Retinal pigment epithelial cell (primary cell): ENCODE measurements around the gene AP1G1.
"Not testable (repeated sequence)": the region's sequence is repeated elsewhere in the genome, so short reads cannot be mapped to it uniquely, and the experiment has no call there.

Experiments
- DNase-seq: peaks from one replicate; pipeline ENCODE4 v3.0.0-alpha.2; 2010; ENCODE audit warnings: low read depth
- H3K4me3 ChIP-seq: 2 replicates; pipeline ENCODE4 v1.5.1; 2011; ENCODE audit warnings: mild to moderate bottlenecking, low read length, control low read depth, moderate library complexity
- CTCF ChIP-seq: conservative IDR thresholded peaks from 2 replicates; pipeline ENCODE4 v1.5.1; 2011; ENCODE audit warnings: low read depth, low read length, control low read depth, inconsistent platforms

AP1G1 gene

DNA sequence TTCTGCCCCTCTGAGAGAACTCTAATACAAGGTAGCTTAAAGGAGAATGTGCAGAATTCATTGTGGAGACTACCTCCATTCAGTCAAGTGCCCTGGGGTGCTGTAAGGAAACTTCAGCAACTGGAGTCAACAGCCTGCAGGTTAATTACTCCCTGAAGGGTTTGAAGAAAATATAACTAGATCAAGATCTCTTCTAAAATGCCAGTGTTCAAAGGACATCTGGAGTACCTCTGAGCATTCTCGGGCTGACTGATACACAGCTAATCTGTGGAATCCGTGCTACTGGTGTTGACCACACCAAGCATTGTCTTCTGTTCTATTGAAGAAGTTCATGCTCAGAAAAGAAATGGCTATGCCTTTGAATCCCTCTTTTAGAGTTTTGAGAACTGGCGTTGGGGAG lies 25.7 kb upstream of the AP1G1 start:
- no peak for DNase-seq
- no peak for TF ChIP-seq CTCF
- no peak overlapping the region for H3K4me3 ChIP-seq

GRCh38 chr16:71832112-71832511 lies 23.5 kb upstream of the AP1G1 start:
- H3K4me3 ChIP-seq, DNase-seq: not testable (repeated sequence)

DNA sequence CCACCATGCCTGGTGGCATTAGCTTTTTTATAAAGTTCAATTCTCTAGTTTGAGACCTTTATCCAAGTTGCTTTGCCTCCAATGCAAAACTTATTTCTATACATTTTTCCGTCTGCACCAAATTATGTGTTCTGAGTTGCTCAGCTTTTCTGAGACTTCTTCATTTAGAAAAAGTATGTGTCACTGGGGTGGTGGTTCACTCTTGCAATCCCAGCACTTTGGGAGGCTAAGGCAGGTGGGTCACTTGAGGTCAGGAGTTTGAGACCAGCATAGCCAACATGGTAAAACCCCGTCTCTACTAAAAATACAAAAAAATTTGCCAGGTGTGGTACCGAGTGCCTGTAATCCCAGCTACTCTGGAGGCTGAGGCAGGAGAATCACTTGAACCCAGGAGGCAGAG lies 23.1 kb upstream of the AP1G1 start:
- not testable (repeated sequence) for DNase-seq, H3K4me3 ChIP-seq

DNA sequence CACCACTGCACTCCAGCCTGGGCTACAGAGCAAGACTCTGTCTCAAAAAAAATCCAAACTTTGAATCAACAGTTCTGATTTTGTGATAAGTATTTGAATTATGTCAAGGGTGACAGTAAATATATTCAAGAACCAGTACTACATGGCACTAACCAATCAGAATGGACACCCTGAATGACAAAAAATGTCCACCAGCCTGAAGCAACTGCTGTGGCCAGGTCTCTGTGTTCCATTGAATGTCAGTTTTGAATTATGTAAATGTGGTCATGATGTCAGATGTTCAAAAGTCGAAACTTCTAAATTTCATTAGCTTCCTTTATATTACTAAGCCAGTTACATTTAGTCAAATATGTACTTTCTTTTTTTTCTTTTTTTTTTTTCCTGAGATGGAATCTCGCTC lies 21.7 kb upstream of the AP1G1 start:
- TF ChIP-seq CTCF, result no peak

GRCh38 chr16:71826533-71827017 lies 17.9 kb upstream of the AP1G1 start:
- TF ChIP-seq CTCF, result no peak
- no peak overlapping the region for H3K4me3 ChIP-seq
- DNase-seq, result no peak

More for the DNA sequence above, 21.7 kb upstream of the AP1G1 start:
- DNase-seq, result no peak
- no peak overlapping the region for H3K4me3 ChIP-seq

- not testable (repeated sequence) for DNase-seq, H3K4me3 ChIP-seq
These were observed 8.5 kb upstream of the AP1G1 start for GRCh38 chr16:71817155-71817500.

DNA sequence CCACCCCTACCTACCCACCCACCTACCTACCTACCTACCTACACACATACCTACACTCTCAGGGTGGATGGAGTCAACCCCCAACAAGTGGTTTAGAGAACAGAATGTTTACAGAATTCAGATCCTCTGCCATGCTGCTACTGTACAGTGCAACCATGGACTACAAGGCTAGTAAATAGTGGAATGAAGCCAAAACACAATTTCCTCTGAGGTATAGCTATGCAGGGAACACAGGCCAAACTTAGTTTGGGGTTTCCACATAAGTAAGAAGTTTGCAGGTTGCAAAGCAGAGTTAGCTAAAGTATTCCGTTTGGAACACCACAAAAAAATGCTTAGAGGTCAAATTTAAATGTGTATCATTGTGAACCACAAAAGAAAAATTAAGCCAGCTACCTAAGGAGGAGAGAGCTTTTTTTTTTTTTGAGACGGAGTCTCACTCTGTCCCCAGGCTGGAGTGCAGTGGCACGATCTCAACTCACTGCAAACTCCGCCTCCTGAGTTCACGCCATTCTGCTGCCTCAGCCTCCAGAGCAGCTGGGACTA lies 2.7 kb upstream of the AP1G1 start:
- no peak for TF ChIP-seq CTCF

GRCh38 chr16:71810155-71810530 lies 1.5 kb upstream of the AP1G1 start:
- H3K4me3 ChIP-seq, DNase-seq: not testable (repeated sequence)

More for the DNA sequence above, 2.7 kb upstream of the AP1G1 start:
- DNase-seq, result no peak
- H3K4me3 ChIP-seq, result no peak overlapping the region

- DNase-seq, result no peak
- TF ChIP-seq CTCF, result no peak
- peak overlapping the region; percentile 96 for H3K4me3 ChIP-seq
These were observed 585 bp downstream of the AP1G1 start for GRCh38 chr16:71807905-71808592.
